Heart right ventricle (tissue), 16 donors: Measurements from ENCODE around the gene ADAMTS2. TPM values are rescaled to one million over a fixed set of nuclear protein-coding genes. Genes with fewer than 3 reads are reported as not detected.

ENCODE experiments used
- ATAC-seq, 8 donors: fragments of 200-7000 bp; cut with Tn5 transposase; one replicate each; pipeline ENCODE4 v1.9.1; 2020; ENCODE audit warnings: mild to moderate bottlenecking in 8 of 8, moderate library complexity in 8 of 8, moderate number of reproducible peaks in 1 of 8
- DNase-seq, 2 donors: peaks; one replicate each; pipeline ENCODE4 v3.0.0-alpha.2; 2020
- H3K27ac ChIP-seq, 10 donors: fragments of 200-600 bp; sonication (generic) in 2 of 10; one replicate each; pipeline versions ENCODE4 v1.5.0 to v1.8.0; 2020 to 2022; ENCODE audit warnings: mild to moderate bottlenecking in 3 of 10
- H3K27me3 ChIP-seq, 7 donors: fragments of 200-600 bp; one replicate each; pipeline ENCODE4 v1.8.0; 2021 to 2022; ENCODE audit warnings: mild to moderate bottlenecking in 2 of 7
- H3K36me3 ChIP-seq, 9 donors: fragments of 200-600 bp; sonication (generic) in 1 of 9; one replicate each; pipeline versions ENCODE4 v1.5.0 to v1.8.0; 2020 to 2022; ENCODE audit warnings: mild to moderate bottlenecking in 2 of 9
- H3K4me1 ChIP-seq, 9 donors: fragments of 200-600 bp; sonication (generic) in 1 of 9; one replicate each; pipeline versions ENCODE4 v1.5.0 to v1.8.0; 2020 to 2022; ENCODE audit warnings: mild to moderate bottlenecking in 4 of 9
- H3K4me3 ChIP-seq, 10 donors: fragments of 200-600 bp; sonication (generic) in 2 of 10; one replicate each; pipeline versions ENCODE4 v1.5.0 to v1.8.0; 2020 to 2022; ENCODE audit warnings: mild to moderate bottlenecking in 7 of 10, moderate library complexity in 2 of 10
- H3K9me3 ChIP-seq, 11 donors: fragments of 200-600 bp in 10 of 11; sonication (generic) in 2 of 11; one replicate each; pipeline versions ENCODE4 v1.5.0 to v1.8.0; 2013 to 2022; ENCODE audit warnings: mild to moderate bottlenecking in 2 of 11, control low read depth in 1 of 11, moderate library complexity in 1 of 11
- CTCF ChIP-seq, 9 donors: fragments of 200-600 bp; sonication (generic) in 2 of 9; IDR thresholded peaks; one replicate each; pipeline versions ENCODE4 v1.5.0 to v1.8.0; 2021 to 2022; ENCODE audit warnings: antibody characterized with exemption in 9 of 9, mild to moderate bottlenecking in 5 of 9, moderate library complexity in 1 of 9
- WGBS, 2 donors: extraction: QIAGEN DNeasy Blood & Tissue Kit; methylation state at CpG; one replicate each; pipeline ENCODE4 v1.1.7; 2013; ENCODE audit warnings: inconsistent platforms in 1 of 2; 5-methylcytosine and 5-hydroxymethylcytosine counted together
- intact Hi-C, 10 donors: fragments of 100-400 bp; cut with DNase I; formaldehyde crosslinking; loops; one replicate each; pipeline versions ENCODE4 v1.11.1 to v1.14.2; 2022
- polyA plus RNA-seq, 2 donors: library from polyadenylated mRNA; stranded (reverse); fragments of 200-250 nt; gene quantifications; one replicate each; pipeline ENCODE4 v1.2.3, GENCODE V29; 2013
- total RNA-seq, 10 donors: library from RNA; stranded (reverse); fragmentation: NEBNext Ultra II Directional in 3 of 10; extraction: Animal tissue kit (Norgen Biotek cat#: 25700) in 3 of 10; gene quantifications; one replicate each; pipeline versions ENCODE4 v1.2.1 to v1.2.4, GENCODE V29; 2021 to 2023
- donor health status: Arrhythmogenic right ventricular cardiomyopathy.
- donor health status: ischemic (EF 13 %, LVEDD 7.1; RV severe dilation, severe dysfunction).
- donor health status: healthy with polysubstance abuse.
- donor health status: DM: no; HTN: yes; CAD: no.
- donor health status: DM: no; HTN: no; CAD: no.
- donor health status: ischemic (EF 25% LVEDD 6.9; RV normal size, moderate dysfunction).
- donor health status: ischemic (EF 25% LVEDD 5.7; RV mildly dilated, moderate dysfunction).
- donor health status: healthy.
- donor health status: DM: yes; HTN: yes; CAD: no.
- donor health status: Ischemic cardiomyopathy.
- donor health status: ischemic (EF 35%, LVEDD 5.7; RV mildly dilated, moderate dysfunction).
- donor health status: nonischemic (EF 11% LVEDD 7.7; RV severe dilation, severe dysfunction).
- donor health status: DM: yes; HTN: yes; CAD: no.
- donor health status: PGD.
- donor health status: ischemic (EF 29% LVEDD 5.4; RV normal size, mild dysfunction).
- donor health status: nonischemic (EF 23%, LVEDD 6.1; RV moderate dilation, normal function).

ADAMTS2 gene
- total and polyA plus RNA-seq, 12 donors, result 1.7 to 13.5 (median 3.9) TPM

GRCh38 chr5:179128041-179128365 is 217.3 kb downstream of the ADAMTS2 start:
- Histone ChIP-seq H3K9me3 (peaks cover 0 to 4% (median 0%) of the 10 kb centered on the region in 11 donors), H3K4me3 (no peak overlapping the region), H3K27ac (no peak overlapping the region), H3K4me1 (no peaks in the 10 kb centered on the region), H3K36me3 (peaks cover 0 to 69% (median 0%) of the 10 kb centered on the region in 9 donors), H3K27me3 (no peaks in the 10 kb centered on the region)
- DNase-seq, result no peak
- intact Hi-C loops, result no loop called here
- no peak for ATAC-seq
- no peak for TF ChIP-seq CTCF (IDR thresholded peaks at IDR 0.05)
- 90 to 95% methylated on average over 10 of the region's 10 CpGs for WGBS, 2 donors

GRCh38 chr5:179127136-179128040 is 217.9 kb downstream of the ADAMTS2 start:
- ATAC-seq (no peak), DNase-seq (no peak)
- intact Hi-C loops, result no loop called here
- H3K4me3 ChIP-seq, result no peak overlapping the region
- no peak overlapping the region for H3K27ac ChIP-seq
- H3K4me1 ChIP-seq, result no peaks in the 10 kb centered on the region
- H3K9me3 ChIP-seq, result peaks cover 0 to 7% (median 0%) of the 10 kb centered on the region in 11 donors
- no peak for TF ChIP-seq CTCF (IDR thresholded peaks at IDR 0.05)
- H3K36me3 ChIP-seq, result peaks cover 0 to 69% (median 0%) of the 10 kb centered on the region in 9 donors
- no peaks in the 10 kb centered on the region for H3K27me3 ChIP-seq
- WGBS, 2 donors, result 92 to 94% methylated on average over 21 of the region's 21 CpGs

GRCh38 chr5:179126506-179126991 is 218.7 kb downstream of the ADAMTS2 start:
- no peaks in the 10 kb centered on the region for H3K4me1 ChIP-seq
- intact Hi-C loops, result no loop called here
- H3K4me3 ChIP-seq, result no peak overlapping the region
- H3K36me3 ChIP-seq, result peaks cover 0 to 69% (median 0%) of the 10 kb centered on the region in 9 donors
- DNase-seq (no peak), ATAC-seq (no peak)
- peaks cover 0 to 8% (median 0%) of the 10 kb centered on the region in 11 donors for H3K9me3 ChIP-seq
- no peaks in the 10 kb centered on the region for H3K27me3 ChIP-seq
- WGBS, 2 donors, result 86 to 87% methylated on average over 14 of the region's 14 CpGs
- H3K27ac ChIP-seq, result no peak overlapping the region
- TF ChIP-seq CTCF (IDR thresholded peaks at IDR 0.05), result no peak

GRCh38 chr5:179125789-179126505 is 219.3 kb downstream of the ADAMTS2 start:
- no peak for ATAC-seq
- WGBS, 2 donors, result 91 to 94% methylated on average over 23 to 25 of the region's 25 CpGs
- H3K27me3 ChIP-seq, result no peaks in the 10 kb centered on the region
- no peak for DNase-seq
- no peak for TF ChIP-seq CTCF (IDR thresholded peaks at IDR 0.05)
- intact Hi-C loops, result no loop called here
- H3K4me1 ChIP-seq, result no peaks in the 10 kb centered on the region
- H3K36me3 ChIP-seq, result peaks cover 0 to 69% (median 0%) of the 10 kb centered on the region in 9 donors
- no peak overlapping the region for H3K4me3 ChIP-seq
- no peak overlapping the region for H3K27ac ChIP-seq
- peaks cover 0 to 14% (median 0%) of the 10 kb centered on the region in 11 donors for H3K9me3 ChIP-seq
